ENCODE data around the gene CHRNA1. TPM values are rescaled to one million over a fixed set of nuclear protein-coding genes. Genes with fewer than 3 reads are reported as not detected.

The CHRNA1 gene
- total and polyA plus RNA-seq, 2 of the 13 experiments (the other 11 are each of a cell fraction or from before 2014, with no cell fraction given), result not detected

GRCh38 chr2:174775571-174775980 is 11.3 kb upstream of the CHRNA1 start:
- intact Hi-C loops (cut with micrococcal nuclease; ENCODE audit: unreplicated experiment) (no loop called here), in situ Hi-C loops (cut with HindIII; ENCODE audit: extremely low pct_ligation_motif_present, low pct_unique_long_range_greater_than_20kb) (no loop called here)
- DNase-seq (ENCODE audit: low spot score) (no peak), ATAC-seq (no peak), FAIRE-seq (no peak)
- no peaks in the 10 kb centered on the region for H3K79me2 ChIP-seq (ENCODE audit: insufficient read depth, low read length)
- no peaks in the 10 kb centered on the region for H3K9me3 ChIP-seq (ENCODE audit: low read length)
- no peak overlapping the region for H3K27ac ChIP-seq (ENCODE audit: extremely low read length, insufficient read depth, low read length)
- H3K4me3 ChIP-seq (replicated peaks in 1 of 3; ENCODE audit: insufficient read depth in 1 of 3, low read depth in 2 of 3, low read length in 3 of 3), result no peak overlapping the region
- H3K36me3 ChIP-seq (replicated peaks in 1 of 2; ENCODE audit: control insufficient read depth in 1 of 2, insufficient read depth in 2 of 2, low read length in 2 of 2), result no peaks in the 10 kb centered on the region
- H2AFZ ChIP-seq (ENCODE audit: low read length), result no peak overlapping the region
- WGBS (ENCODE audit: low lambda C conversion rate), result 17% methylated on average over 3 of the region's 5 CpGs
- no TSS peak for BruUV-seq (replicated peaks)
- H3K4me1 ChIP-seq (ENCODE audit: insufficient read depth, low read length), result peaks cover 8% of the 10 kb centered on the region
- ChIA-PET CTCF (ENCODE audit: low intra/inter-chr PET ratio, low total read pairs) (no interaction called here), POLR2A (no interaction called here)
- H3K4me2 ChIP-seq (ENCODE audit: low read depth, low read length), result no peak overlapping the region
- H3K27me3 ChIP-seq (ENCODE audit: control insufficient read depth in 1 of 2, insufficient read depth in 2 of 2, low read length in 2 of 2), result peaks cover 5 to 59% of the 10 kb centered on the region in 2 experiments; a peak in 3 of 5 replicates
- H4K20me1 ChIP-seq (ENCODE audit: insufficient read depth, low read length), result no peaks in the 10 kb centered on the region
- no peak overlapping the region for H3K9ac ChIP-seq (ENCODE audit: insufficient read depth, low read depth, low read length)
- TF ChIP-seq NR2C2 (CRISPR knock-in tag; IDR thresholded peaks at IDR 0.05; ENCODE audit: borderline replicate concordance), result no peak
- TF ChIP-seq MZF1 (CRISPR knock-in tag; IDR thresholded peaks at IDR 0.05; ENCODE audit: borderline replicate concordance), result no peak
- TF ChIP-seq KDM1A (CRISPR knock-in tag; IDR thresholded peaks at IDR 0.05), result no peak
- TF ChIP-seq, protein P1, sequence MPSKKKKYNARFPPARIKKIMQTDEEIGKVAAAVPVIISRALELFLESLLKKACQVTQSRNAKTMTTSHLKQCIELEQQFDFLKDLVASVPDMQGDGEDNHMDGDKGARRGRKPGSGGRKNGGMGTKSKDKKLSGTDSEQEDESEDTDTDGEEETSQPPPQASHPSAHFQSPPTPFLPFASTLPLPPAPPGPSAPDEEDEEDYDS (CRISPR knock-in tag; IDR thresholded peaks at IDR 0.05), result no peak
- TF ChIP-seq KAT2B (IDR thresholded peaks at IDR 0.05; ENCODE audit: borderline replicate concordance, low read depth, low read length), result no peak
- no peak for TF ChIP-seq MNT (IDR thresholded peaks at IDR 0.05)
- TF ChIP-seq ZNF589 (CRISPR knock-in tag; conservative IDR thresholded peaks at IDR 0.05), result no peak
- TF ChIP-seq ZNF713 (CRISPR knock-in tag; IDR thresholded peaks at IDR 0.05), result no peak
- TF ChIP-seq DPF2 (CRISPR knock-in tag; IDR thresholded peaks at IDR 0.05; ENCODE audit: borderline replicate concordance, low read depth), result no peak
- TF ChIP-seq ZNF205 (CRISPR knock-in tag; IDR thresholded peaks at IDR 0.05), result no peak
- no peak for TF ChIP-seq ZSCAN9 (CRISPR knock-in tag; IDR thresholded peaks at IDR 0.05; ENCODE audit: borderline replicate concordance)
- TF ChIP-seq JARID2 (CRISPR knock-in tag; IDR thresholded peaks at IDR 0.05; ENCODE audit: insufficient replicate concordance), result no peak
